EL (cell line): ENCODE results near the gene EHF.
A peak's percentile ranks its signal among the peaks of the same experiment; 100 is the strongest.

Experiments
- DNase-seq: peaks from one replicate; pipeline ENCODE4 v3.0.0-alpha.2; 2016

Gene EHF

DNA sequence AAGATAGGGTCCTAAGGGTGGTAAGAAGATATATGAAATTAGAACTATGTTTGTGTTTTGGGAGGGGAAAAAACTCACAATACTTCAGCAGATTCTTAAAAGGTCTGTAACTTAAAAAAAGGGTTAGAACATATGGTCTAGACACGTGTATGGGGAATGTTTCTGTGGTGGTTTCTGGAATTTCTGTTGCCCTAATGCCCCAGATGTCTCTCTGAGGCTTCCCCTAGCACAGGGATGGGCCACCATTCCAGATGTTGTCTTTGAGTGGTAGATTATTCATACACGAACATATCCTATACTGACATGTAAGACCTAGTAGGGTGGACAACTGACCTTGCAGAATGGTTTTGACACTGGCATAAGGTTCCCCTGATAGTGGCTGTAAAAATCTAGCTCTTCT, 26.2 kb downstream of the EHF start:
- DNase-seq = peak; percentile 51

DNA sequence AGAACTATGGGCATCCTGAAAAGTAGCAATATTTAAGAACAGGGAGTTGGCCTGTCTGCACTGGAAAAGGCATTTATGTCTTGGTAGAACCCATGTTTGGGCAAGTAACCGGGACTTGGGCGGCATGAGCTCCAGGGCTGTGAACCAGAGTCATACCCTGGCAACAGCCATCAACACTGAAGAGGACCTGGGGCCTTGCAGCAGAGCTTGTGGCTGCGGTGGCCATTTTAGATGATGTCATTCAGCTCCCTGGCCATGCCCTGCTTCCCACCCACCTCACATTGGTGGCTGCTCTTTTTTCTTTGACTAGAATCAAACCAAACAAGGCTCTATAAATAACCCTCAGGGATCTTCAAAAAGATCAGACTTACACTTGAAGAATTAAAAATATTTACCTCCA, 26.6 kb downstream of the EHF start:
- DNase-seq = no peak

DNA sequence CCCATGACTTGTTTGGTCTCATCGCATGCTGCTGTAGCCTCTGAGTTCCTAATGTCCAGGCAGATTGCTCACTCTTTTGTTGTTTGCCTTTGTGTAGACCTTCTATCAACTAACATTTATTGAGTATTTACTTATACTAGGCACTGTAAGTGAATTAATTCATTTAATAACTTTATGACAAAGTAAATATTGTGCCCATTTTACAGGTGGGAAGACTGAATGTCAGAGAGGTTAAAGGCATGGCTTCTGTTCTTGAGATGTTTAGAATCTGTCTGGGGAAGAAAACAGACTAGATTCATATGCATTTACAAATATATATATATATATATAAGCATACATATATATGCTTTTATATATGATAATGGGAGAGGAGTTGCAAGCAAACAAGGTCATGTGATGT, 27.1 kb downstream of the EHF start:
- no peak for DNase-seq

DNA sequence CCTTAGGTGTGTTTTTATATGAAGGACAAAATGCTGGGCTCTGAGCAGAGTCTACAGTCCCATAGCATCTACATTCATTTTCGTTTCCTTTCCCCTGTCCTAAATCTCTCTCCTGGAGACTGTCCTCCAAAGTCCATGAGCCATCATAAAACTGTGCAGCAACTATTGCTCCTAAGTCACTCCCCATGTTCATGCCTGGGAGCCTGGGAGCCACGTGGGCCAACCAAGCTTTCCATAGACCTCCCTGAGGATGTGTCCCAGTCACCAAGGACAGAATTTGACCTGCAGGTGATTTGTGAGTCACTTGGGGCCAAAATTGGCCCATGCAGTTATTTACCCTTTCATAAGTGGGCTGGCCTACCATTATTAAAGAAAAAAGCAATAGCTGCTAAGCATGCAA, 28.7 kb downstream of the EHF start:
- DNase-seq = no peak

DNA sequence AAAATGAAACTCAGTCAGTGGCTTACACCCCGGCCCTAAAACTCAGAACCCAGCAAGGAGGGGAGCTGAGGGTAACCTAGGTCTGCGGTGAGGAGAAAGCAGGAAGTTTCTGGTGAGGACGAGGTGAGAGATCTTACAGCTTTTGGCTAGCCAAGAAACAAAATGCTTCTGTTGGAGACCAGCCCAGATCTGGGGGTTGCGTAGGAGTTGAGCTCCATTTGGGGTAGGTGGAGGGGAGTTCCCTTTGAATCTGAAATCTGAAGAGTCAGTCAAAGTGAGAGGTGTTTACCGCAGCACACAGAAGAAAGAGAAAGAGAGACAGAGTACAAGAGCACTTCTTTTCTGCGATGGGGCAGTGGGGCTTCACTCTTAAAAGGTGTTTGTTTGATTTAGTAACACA, 29.6 kb downstream of the EHF start:
- no peak for DNase-seq

DNA sequence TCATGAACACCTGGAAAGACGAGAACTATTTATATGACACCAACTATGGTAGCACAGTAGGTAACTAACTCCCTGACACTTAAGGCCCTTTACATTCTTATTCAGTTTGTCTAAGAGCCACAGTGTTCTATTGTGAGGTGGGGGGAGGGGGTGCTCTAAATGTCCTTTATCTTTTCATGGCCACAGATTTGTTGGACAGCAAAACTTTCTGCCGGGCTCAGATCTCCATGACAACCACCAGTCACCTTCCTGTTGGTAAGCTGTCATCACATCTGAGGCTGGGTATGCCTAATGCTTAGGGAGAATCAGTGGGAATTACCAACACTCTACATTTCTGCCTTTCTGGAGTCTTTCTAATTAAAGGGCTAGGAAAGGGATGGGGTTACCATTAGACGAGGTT, 30.7 kb downstream of the EHF start:
- DNase-seq = no peak

DNA sequence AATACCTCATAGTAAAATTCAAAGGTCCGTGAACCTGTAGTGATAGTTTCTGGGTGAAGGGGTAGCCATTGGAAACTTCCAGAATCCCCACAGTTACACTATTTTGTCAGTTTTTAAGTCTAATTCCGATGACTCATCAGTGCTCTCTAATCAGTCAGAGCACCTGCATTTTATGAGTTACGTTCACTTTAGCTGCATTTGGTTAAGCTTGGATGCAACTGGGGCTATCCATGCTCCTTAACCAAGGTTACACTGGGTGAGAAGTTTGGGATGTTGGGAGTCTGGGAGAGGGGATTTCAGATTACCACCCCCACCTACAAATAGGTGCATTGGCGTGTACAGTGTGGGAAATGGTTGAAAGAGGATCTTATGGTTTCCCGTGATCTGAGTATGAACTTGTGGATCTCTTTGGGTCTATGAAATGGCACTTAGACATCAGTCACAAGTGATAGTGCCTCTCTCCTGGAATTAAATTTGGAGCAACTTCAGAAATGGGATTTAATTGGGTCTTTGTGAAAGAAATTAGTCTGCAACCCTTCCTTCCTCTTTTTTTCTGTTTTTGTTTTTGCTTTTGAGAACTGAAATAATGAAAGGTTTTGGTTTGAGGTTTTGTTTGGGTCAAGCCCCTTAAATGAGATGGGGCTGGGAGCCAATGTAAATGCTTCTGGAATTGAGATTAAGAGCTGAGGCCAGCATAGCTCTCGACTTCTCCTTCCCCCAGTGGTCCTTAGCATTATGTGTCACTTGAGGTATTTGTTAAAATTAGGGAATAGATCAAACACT, 31.5 kb downstream of the EHF start:
- no peak for DNase-seq

DNA sequence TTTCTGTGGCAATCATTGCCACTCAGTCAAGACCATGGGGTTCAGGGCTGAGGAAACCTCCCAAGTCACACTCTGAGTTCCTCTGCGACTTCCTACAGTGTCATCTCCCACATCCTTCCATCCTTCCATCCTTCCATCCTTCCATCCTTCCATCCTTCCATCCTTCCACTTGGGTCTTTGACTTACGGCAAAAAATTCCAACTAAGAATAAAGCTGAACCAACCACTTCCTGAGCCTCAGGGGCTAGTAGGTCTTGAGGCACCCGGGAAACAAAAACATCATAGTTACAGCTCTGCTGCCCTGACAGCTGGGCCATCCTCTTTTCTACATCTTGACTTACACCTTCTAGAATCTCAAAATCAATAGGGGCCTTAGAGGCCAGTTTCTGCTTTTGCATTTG, 32.1 kb downstream of the EHF start:
- peak; percentile 42 for DNase-seq

DNA sequence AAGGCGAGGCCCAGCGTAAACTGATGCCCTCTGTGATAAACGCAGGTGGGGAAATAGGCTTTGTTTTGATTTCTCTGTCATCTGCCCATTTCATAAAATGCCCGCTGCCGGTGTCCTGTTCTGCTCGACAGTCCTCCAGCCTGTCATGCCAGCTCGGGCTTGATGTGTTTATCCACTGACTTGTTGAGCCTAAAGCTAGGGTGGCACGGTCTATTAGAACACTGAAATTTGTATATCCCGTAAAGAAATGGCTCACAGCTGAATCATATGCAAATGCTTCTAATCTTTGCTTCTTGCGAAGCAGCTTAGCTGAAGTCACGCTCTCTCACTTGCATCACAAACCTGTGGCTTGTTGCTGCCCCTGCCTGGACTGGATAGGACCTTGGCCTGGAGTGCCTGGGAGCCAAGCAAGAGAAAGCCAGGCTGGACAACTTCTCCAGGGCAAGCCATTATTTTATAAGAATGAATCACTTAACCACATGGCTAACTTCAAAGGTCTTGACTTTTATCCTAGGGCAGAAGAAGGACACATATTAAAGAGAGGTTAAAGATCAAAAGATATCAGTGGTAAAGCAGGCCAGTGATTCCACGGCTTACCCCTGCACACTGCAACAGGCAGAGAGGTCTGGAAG, 33.1 kb downstream of the EHF start:
- peak; percentile 97 for DNase-seq

DNA sequence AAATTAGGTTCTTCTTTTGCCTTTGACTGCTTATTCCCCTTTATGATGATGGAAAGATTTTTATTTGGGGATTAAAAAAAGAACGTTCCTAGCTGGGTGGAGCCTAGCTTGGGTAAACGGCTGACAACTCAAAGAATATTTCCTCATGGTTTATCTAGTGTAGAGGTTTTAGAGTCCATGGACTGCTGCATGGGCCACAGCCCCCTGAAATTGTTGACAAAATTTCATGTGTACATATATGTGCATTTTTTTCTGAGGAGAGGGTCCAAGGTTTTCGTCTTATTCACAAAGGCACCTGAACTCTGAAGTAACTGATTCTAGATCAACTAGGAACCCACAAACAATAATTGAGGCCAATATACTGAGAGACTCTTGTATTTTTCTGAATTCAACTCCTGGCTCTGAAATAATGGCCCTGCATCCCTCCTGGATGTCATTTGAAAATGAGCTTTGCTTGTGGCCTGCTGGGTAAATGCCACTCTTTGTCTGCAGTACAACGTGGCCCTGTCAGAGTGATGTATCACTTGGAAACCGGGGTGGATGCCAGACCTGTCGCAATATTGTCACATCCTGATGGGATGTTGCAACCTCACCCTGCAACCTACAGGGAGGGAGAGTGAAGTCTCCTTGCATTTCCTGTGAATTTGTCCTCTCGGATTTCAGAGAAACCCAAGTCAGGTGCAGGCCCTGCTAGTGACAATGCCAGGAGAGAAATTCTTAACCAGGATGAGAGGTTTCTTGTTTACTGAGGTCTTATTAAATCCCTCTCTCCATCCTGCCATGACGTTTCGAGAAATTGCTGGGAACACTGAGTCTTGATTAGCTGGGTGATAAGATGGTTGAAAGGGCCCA, 33.8 kb downstream of the EHF start:
- peak; percentile 71 for DNase-seq

DNA sequence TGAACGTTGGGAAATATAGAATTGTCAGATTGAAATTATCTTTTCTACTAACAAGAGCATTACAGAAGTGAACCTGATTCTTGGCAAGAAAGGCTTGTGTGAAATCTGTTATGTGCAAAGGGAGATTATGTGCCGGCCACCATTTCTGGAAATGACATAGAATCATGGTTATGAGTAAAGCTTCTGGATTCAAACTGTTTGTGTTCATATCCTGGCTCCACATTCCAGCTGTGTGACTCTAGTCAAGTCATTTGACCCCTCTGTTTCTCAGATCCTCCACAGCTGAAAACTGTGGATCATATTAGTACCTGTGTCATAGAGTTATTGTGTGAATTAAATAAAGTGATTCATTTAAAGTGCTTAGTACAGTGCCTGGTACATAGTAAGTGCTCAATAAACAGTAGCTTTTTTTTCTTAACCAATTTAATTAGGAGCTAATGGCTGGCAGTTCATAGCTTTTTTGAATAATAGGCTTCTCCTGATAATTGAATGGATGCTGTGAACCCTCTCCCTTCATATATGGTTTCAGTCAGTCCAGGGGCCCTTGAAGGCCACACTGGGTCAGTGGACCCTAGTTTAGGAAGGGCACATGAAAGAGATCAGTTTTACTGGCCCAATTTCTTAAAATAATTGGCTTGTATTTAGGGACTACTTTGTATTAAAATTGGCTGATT, 34.6 kb downstream of the EHF start:
- DNase-seq = peak; percentile 80

DNA sequence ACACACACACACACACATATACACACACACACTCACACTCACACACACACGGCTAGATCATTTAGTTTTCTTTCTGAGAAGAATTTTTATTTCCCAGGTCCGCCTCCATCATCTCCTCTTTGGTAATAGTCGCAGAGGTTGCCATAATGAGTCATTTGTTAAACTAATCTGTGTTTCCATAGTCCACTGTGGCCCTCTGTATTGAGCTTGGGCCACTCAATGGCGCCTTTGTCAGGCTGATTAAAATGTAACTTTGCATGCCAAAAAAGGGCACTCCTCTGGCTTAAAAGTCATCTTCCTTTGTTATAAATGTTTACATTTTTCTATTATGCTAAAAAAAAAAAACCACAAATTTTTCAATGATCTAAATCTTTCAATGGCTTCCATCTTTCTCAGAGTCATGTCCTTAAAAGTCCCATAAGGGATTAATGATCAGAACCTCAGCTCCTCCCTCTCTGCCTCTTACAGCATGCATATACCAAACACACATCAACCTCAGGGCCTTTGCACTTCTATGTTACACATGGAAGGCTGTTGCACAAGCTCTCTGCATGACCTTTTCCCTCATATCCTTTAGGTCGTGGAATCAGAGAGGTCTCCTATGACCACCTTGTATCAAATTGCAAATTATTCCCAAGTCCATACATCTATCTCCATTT, 35.3 kb downstream of the EHF start:
- no peak for DNase-seq

DNA sequence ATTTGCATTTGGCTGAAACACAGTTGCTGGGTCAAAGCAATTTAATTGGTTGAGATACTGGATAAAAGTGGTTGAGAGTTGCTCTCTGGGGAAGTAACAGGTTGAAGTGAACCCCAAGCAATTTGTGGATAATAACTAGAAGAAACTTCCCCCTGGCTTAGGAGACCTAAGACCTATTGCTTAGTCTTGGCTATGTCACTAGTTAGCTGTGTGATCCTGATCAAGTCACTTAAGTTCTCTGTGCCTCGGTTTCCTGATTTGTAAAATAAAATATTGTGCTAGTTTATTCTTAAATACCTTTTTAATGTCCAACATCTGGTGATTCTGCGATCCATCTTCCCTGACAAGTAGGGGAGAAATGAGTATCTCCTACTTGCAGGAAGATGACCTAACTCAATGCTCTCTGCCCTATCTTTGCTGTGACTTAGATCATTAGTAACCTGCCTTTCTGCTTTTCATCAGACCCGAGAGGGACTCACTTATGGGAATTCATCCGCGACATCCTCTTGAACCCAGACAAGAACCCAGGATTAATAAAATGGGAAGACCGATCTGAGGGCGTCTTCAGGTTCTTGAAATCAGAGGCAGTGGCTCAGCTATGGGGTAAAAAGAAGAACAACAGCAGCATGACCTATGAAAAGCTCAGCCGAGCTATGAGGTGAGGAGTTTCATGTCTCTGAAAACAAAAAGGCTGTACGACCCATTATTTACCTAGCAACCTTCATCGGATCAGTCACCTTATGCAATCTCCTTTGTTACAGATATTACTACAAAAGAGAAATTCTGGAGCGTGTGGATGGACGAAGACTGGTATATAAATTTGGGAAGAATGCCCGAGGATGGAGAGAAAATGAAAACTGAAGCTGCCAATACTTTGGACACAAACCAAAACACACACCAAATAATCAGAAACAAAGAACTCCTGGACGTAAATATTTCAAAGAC, 37.5 kb downstream of the EHF start:
- no peak for DNase-seq

DNA sequence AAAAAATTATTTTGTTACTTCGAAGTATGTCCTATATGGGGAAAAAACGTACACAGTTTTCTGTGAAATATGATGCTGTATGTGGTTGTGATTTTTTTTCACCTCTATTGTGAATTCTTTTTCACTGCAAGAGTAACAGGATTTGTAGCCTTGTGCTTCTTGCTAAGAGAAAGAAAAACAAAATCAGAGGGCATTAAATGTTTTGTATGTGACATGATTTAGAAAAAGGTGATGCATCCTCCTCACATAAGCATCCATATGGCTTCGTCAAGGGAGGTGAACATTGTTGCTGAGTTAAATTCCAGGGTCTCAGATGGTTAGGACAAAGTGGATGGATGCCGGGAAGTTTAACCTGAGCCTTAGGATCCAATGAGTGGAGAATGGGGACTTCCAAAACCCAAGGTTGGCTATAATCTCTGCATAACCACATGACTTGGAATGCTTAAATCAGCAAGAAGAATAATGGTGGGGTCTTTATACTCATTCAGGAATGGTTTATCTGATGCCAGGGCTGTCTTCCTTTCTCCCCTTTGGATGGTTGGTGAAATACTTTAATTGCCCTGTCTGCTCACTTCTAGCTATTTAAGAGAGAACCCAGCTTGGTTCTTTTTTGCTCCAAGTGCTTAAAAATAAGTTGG, 38.3 kb downstream of the EHF start:
- no peak for DNase-seq

DNA sequence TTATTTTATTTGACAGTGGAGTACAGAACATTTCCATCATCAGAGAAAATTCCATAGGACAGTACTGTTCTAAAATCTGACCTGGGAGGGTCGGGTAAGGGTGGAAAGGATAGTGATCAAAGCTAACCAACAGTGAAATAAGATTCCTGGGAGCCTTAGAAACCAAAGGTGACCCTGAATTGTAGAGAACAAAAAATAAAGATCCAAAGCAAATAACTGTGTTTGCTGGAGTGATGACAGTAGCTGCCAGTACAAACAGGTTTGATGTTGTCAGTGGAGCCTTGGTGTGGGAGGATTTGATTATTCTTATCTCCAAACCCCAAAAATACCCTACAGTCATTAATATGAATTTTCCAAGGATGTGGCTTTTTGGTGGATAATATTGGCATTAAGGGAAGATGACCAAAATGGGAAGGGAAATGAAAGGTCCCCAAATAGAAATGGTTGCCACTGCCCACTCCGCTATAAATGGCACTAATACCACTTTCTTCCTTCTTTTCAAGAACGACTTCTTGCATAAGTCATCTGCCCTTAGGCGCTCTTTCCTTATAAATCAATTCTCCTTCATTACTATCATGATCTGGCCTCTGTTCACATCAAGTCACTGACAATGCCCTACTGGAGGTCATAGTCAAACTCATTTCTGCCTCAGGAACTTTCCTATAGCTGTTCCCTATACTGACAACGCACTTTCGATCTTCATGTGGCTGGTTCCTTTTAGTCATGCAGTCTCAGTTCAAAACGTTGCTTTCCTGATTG, 44.4 kb downstream of the EHF start:
- no peak for DNase-seq

DNA sequence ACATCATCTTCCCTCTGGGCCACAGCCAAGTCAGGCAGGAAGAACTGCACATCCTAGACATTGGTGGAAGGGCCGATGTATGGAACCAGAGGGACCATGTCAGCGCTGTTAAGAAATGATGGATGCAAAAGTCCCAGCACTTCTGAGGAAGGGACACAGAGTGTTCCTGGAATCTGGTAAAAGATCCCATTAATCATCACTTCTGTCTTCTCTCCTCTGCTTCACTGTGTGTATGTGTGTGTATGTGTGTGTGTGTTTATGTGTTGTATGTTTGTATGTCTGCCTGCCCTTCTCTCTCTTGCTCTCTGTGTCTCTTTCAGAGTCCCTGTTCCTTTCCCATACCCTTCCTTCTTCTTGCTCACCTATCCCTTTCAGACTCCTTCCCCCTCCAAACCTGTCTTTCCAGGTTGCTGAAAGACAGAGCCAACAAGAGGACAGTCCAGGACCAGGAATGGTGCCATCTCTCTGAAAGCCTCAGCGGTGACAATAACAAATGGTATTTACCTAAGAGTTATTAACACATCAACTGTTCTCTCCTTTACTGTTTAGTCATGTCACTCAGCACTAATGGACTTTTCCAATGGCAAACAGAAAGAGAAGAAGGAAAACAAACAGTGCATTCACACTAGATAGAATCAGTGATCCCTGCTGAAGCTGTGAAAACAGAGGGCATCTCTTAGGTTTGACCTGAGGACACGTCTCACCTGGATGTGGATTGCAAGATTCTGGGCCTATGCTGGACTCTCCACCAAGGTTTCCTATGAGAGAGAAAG, 47.1 kb downstream of the EHF start:
- no peak for DNase-seq

DNA sequence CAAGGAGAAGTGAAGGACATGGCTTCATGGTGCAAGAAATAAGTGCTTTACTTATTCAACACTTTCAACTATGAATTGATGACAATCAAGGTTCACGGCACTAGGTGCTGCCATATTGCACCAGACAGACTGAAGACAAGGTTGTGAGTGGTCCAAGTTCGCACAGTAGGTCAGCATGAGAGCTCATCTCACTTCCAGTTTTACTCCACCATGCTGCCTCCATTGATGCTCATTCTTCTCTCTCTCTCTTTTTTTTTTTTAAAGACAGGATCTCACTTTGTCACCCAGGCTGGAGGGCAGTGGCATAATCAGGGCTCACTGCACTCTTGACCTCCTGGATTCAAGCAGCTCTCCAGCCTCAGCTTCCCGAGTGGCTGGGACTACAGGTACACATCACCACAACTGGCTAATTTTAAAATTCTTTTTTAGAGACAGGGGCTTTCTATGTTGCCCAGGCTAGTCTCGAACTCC, 47.7 kb downstream of the EHF start:
- no peak for DNase-seq

DNA sequence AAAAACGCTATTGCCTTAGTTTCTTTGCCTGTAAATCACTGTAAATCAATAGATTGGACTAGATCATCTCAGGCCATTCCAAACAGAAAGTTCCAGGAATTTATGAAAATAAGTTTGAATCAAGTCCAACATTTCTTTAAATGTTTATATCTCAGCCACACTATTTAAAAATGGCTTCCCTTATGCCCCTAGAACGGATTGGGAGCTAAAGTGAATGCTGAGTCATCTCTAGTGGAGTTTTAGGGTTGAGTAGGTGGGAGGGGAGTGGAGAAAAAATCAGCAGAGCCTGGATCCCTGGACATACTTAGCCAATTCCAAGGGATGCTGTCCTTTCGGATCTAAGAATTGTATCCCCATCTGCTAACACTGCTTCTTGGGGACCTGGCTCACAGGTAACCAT, 48.6 kb downstream of the EHF start:
- no peak for DNase-seq

DNA sequence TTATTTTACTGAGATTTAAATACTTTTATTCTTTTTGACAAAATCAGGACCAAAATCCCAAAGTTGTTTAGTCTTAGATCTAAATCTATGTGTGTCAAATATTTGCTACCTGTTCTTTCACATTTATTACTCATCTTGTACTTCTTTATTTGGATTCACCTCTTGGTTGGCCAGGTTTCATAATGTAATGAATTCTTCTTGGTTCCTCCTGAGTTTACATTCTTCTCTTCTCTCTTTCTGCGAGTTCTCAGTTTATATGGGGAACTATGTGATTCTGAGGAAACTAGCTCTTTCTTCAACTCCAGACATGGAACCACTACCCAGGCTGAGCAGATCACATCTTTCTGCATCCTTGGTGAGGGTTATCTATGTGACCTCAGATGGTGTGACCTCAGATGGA, 50.2 kb downstream of the EHF start:
- DNase-seq = no peak
